Stimulated activated CD4-positive, alpha-beta T cell treated with anti-CD3 and anti-CD28 coated beads, Interleukin-1b, Interleukin-23, amount 100 ng/mL, for 1 hour (primary cell): ENCODE data around the gene MAGEA12.
"Not testable (repeated sequence)": the region's sequence is repeated elsewhere in the genome, so short reads cannot be mapped to it uniquely, and the experiment has no call there.

ENCODE experiments used
- DNase-seq, 2 donors: peaks; one replicate each; pipeline ENCODE4 v3.0.0-alpha.2; 2020; ENCODE audit warnings: low read depth in 2 of 2

The MAGEA12 gene

GRCh38 chrX:152766562-152766961, 33.0 kb downstream of the MAGEA12 start:
- DNase-seq = not testable (repeated sequence)

DNA sequence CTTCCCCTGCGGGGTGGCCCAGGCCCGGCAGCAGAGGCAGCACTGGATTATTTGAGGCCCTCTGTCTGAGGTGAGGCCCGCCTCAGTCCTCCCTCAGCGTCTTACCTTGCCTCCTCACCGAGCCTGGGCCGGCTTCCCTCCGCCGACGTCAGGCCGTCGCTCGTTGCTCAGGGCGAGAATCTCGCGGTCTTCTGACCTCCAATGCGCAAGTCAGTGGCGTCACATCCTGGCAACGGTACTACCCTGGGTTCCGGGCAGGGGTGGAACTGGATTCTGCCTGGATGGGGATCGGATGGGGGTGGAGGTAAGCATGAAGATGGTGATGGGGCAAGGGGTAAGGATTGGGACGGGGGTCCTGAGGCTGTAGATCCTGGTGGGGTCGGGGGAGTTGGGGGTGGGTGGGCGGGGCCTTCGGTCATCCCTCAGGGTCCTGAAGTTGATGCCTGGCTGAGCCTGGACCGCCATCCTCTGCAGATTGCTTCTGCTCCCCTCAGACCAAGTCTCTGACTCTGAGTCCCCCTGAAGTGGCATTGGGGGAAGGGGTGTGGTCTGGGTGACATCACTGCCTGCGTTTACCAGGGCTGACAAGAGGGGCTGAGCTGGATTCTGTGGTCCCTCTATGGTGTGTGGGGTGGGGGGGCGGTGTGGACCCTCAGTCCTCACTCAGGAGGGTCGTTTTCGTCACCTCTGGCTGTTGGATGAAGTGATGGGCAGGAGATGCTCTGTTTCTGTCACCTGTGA, 36.2 kb downstream of the MAGEA12 start, which contains the start of gene MAGEA6:
TSS of gene MAGEA6 (minus strand) at position 141 of the 741 bp plus-strand sequence. CDS start 2,039 bp downstream, outside the sequence.
- not testable (repeated sequence) for DNase-seq

- not testable (repeated sequence) for DNase-seq
These were observed 53.5 kb downstream of the MAGEA12 start for GRCh38 chrX:152787062-152787461.
